WERI-Rb-1 (cell line): ENCODE data around the gene NPAS2.

Experiments
- DNase-seq: peaks from one replicate; pipeline ENCODE4 v3.0.0-alpha.2; 2020
- H3K27ac ChIP-seq: fragments of 250-450 bp; sonication (Bioruptor Pico); 2 replicates; pipeline ENCODE4 v1.5.1; 2020; ENCODE audit warnings: mild to moderate bottlenecking, moderate library complexity
- H3K27me3 ChIP-seq: fragments of 250-450 bp; sonication (Bioruptor Pico); 2 replicates; pipeline ENCODE4 v1.5.1; 2021; ENCODE audit warnings: mild to moderate bottlenecking, low read depth, moderate library complexity; ENCODE audit not compliant: insufficient read depth, severe bottlenecking
- H3K36me3 ChIP-seq: fragments of 250-450 bp; sonication (Bioruptor Pico); 2 replicates; pipeline ENCODE4 v1.5.1; 2020; ENCODE audit warnings: mild to moderate bottlenecking, moderate library complexity
- H3K4me3 ChIP-seq: 2 replicates; pipeline ENCODE4 v1.5.1; 2011; ENCODE audit warnings: low read depth, mild to moderate bottlenecking, control low read depth, low read length
- H3K9me3 ChIP-seq: fragments of 250-450 bp; sonication (Bioruptor Pico); 2 replicates; pipeline ENCODE4 v1.5.1; 2021; ENCODE audit warnings: mild to moderate bottlenecking, moderate library complexity; ENCODE audit not compliant: severe bottlenecking
- TF ChIP-seq, protein P1 (sequence below): IDR thresholded peaks from 2 replicates; pipeline ENCODE4 v1.5.1; 2011; ENCODE audit warnings: low read depth, mild to moderate bottlenecking, control low read depth, inconsistent platforms, low read length

NPAS2 gene

DNA sequence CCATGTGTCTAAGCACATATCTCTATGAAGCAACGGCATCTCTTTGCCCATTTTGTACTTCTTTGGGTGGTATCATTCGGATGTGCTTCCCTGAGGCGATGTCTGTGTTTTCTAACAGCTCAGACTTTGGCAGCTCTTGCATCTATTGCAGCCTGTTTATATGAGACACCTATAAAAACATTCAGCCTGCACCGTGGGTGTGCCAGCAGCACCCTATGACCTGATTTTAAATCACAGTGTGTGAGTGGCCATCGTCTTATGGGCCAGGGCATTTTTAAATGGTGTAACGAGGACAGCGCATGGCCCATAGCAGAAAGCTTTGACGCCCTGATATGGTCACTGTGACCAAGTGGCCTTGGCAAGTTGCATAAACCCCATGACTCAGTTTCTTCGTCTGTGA, 12.9 kb downstream of the NPAS2 start:
- H3K4me3 ChIP-seq = no peak overlapping the region
- H3K27me3 ChIP-seq = peaks cover 4% of the 10 kb centered on the region
- no peak overlapping the region for H3K27ac ChIP-seq
- H3K9me3 ChIP-seq = no peaks in the 10 kb centered on the region
- H3K36me3 ChIP-seq = no peaks in the 10 kb centered on the region
- TF ChIP-seq, protein P1, sequence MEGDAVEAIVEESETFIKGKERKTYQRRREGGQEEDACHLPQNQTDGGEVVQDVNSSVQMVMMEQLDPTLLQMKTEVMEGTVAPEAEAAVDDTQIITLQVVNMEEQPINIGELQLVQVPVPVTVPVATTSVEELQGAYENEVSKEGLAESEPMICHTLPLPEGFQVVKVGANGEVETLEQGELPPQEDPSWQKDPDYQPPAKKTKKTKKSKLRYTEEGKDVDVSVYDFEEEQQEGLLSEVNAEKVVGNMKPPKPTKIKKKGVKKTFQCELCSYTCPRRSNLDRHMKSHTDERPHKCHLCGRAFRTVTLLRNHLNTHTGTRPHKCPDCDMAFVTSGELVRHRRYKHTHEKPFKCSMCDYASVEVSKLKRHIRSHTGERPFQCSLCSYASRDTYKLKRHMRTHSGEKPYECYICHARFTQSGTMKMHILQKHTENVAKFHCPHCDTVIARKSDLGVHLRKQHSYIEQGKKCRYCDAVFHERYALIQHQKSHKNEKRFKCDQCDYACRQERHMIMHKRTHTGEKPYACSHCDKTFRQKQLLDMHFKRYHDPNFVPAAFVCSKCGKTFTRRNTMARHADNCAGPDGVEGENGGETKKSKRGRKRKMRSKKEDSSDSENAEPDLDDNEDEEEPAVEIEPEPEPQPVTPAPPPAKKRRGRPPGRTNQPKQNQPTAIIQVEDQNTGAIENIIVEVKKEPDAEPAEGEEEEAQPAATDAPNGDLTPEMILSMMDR = no peak
- no peak for DNase-seq

- H3K9me3 ChIP-seq = no peaks in the 10 kb centered on the region
- TF ChIP-seq, protein P1 = no peak
- DNase-seq = no peak
- no peaks in the 10 kb centered on the region for H3K36me3 ChIP-seq
- H3K4me3 ChIP-seq = no peak overlapping the region
- H3K27me3 ChIP-seq = peaks cover 4% of the 10 kb centered on the region
- no peak overlapping the region for H3K27ac ChIP-seq
Observed at GRCh38 chr2:100833331-100833730, 13.4 kb downstream of the NPAS2 start.

- Histone ChIP-seq H3K27me3 (peaks cover 4% of the 10 kb centered on the region), H3K36me3 (no peaks in the 10 kb centered on the region), H3K4me3 (no peak overlapping the region), H3K9me3 (no peaks in the 10 kb centered on the region), H3K27ac (no peak overlapping the region)
- TF ChIP-seq, protein P1 = no peak
- DNase-seq = no peak
Observed at GRCh38 chr2:100834221-100834620, 14.3 kb downstream of the NPAS2 start.

DNA sequence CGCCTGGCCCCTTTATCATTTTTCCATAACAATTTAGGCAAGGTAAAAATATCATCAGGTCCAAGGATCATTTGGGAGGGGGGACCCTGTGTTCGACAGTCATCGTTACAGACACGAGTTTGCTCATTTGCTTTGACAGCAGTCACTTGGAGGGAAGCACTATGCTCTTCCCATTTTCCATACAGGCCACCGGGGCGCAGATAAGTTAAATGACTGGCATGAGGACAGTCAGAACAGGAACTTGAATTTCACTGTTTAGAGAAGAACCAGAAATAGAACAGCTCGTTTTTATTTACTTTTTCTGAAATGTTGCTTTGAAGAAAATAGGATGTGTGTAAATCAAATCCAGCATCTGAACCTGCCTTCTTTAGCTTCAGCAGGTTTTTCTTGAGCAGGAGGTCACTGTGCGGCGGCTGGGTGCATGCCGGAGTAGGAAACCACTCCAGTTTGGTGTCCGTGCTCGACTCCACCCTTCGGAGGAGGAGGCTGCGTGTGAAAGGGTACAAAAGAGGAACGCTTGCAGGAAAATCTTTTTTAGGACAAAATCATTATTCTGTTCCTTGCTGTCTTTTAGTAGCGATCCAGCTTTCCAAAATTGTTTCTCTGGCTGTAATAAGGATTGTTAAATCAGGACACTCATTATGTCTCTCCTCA, 15.2 kb downstream of the NPAS2 start:
- TF ChIP-seq, protein P1 = no peak
- H3K4me3 ChIP-seq = no peak overlapping the region
- no peaks in the 10 kb centered on the region for H3K36me3 ChIP-seq
- H3K27me3 ChIP-seq = peaks cover 4% of the 10 kb centered on the region
- DNase-seq = no peak
- no peak overlapping the region for H3K27ac ChIP-seq
- no peaks in the 10 kb centered on the region for H3K9me3 ChIP-seq

DNA sequence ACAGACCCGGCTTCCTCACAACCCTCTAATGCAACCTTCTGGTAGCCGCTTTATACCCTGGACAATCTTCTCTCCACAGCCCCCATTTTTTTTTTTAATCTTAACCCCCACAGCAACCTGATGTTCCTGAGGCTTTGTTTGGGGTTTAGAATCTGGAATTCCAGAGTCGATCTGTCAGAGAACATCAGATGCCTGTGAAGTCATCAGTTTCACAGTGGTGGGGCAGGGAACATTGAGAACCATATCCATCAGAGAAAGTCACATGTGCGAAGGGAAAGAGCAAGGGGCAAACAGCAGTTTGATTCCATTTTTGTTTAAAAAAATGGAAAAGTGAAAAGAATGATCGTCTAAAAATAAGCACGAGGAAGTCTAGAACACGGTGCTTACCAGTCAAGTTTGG, 20.6 kb downstream of the NPAS2 start:
- Histone ChIP-seq H3K36me3 (no peaks in the 10 kb centered on the region), H3K4me3 (no peak overlapping the region), H3K9me3 (no peaks in the 10 kb centered on the region), H3K27me3 (peaks cover 4% of the 10 kb centered on the region), H3K27ac (no peak overlapping the region)
- TF ChIP-seq, protein P1 = no peak
- DNase-seq = no peak
